SKM-1 (cell line): ENCODE results near the gene KRT83.
"Not testable (repeated sequence)": the region's sequence is repeated elsewhere in the genome, so short reads cannot be mapped to it uniquely, and the experiment has no call there.

Experiments
- DNase-seq: peaks from one replicate; lab custom pipeline; 2025; ENCODE audit not compliant: unreplicated experiment; lab: John Stamatoyannopoulos, UW

Gene KRT83

DNA sequence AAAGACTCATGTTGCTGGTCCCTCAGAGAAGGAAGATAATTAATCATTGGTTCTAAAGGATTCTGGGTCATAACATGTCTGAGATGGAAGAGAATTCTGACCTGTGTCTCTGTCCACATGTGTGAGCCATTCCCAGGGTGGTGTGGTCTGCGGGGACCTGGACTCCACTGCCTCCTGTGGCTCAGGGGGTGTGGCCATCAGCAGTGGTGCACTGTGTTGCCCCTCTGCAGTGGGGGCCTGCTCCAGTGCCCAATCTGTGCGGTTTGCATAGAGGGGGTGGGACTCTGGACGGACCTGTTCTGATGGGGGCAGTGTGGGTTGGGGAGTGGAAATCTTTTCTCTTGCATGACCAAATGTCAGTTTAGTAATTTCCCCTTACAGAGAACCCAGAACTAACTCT, 32.6 kb upstream of the KRT83 start:
- no peak for DNase-seq

- DNase-seq = no peak
Measured at GRCh38 chr12:52352951-52353350, 31.8 kb upstream of the KRT83 start.

GRCh38 chr12:52351196-52352059, 30.2 kb upstream of the KRT83 start:
- DNase-seq = no peak

DNA sequence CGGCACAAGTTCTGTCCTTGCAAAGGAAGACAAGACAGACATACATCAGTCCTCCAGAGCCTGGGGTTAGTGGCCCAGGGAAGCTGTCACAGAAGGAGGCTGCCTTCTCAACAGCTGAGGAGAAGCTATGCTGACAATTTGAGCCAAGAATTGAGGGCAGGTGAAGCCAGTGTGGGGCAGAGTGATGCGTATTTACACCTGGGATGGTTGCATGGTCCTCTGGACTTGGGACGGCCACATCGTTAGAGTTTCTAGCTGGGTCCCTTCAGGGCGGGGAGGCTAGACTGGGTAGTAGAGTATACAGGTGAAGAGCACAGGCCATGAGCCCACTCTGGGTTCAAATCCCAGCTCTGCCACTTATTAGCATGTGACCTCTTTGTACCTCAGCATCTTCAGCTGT, 29.6 kb upstream of the KRT83 start:
- no peak for DNase-seq

DNA sequence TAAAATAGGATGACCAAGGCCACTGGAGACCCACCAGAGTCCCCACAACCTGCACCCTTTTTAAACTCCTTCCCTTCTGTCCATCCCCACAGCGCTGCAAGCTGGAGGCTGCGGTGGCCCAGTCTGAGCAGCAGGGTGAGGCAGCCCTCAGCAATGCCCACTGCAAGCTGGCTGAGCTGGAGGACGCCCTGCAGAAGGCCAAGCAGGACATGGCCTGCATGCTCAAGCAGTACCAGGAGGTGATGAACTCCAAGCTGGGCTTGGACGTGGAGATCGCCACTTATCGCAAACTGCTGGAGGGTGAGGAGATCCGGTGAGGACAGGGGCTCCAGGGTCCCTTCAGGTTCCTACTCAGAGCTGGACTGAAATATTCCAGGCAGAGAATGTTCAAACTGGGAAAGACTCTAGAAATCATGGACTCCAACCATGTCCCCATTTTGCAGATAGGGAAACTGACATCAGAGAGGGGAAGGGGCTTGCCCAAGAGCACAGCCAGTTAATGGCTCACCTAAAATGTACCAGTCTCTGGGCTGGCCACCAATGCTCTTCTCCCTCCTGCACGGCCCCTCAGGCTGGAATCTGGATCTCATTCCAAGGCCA, 28.9 kb upstream of the KRT83 start:
- DNase-seq = no peak

DNA sequence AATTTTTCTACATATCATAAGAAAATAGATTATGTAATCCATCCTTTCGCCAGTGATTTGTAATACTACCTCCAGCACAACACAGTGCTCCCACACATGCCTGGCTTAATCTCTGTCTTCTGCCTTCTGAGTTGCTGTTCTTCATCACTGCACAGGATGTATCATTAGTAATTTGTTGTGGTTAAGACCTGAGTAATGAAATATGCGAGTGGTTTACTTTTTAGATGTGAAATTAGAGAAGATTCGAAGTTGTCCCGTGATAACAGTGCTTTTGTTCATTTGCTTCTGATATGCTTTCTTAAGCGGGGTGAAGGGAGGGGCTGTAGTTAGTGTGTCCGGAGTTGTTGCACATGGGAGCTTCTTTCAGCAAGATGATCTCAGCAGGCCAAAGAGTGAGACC, 28.0 kb upstream of the KRT83 start:
- no peak for DNase-seq

GRCh38 chr12:52347551-52348510, 26.6 kb upstream of the KRT83 start:
- no peak for DNase-seq

DNA sequence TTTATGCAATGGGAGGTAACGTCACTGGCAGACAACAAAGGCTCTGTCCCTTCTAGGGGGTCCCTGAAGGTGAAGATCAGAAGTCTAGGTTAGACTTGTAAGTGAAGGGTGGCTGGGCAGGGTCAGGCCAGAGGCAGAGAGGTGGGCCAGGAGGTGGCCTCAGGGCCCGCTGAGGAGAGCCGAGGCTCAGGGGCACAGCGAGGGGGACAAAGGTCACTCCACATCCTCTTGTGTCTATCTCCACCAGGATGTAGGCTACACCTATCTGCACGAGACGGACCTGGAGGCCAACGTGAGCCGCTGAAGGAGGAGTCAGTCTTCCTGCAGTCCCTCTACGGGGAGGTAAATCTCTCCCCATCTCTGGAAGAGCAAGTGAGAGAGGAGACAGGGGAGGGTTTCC, 25.8 kb upstream of the KRT83 start:
- no peak for DNase-seq

GRCh38 chr12:52346593-52346992, 25.4 kb upstream of the KRT83 start:
- DNase-seq = no peak

GRCh38 chr12:52345041-52345440, 23.8 kb upstream of the KRT83 start:
- not testable (repeated sequence) for DNase-seq

DNA sequence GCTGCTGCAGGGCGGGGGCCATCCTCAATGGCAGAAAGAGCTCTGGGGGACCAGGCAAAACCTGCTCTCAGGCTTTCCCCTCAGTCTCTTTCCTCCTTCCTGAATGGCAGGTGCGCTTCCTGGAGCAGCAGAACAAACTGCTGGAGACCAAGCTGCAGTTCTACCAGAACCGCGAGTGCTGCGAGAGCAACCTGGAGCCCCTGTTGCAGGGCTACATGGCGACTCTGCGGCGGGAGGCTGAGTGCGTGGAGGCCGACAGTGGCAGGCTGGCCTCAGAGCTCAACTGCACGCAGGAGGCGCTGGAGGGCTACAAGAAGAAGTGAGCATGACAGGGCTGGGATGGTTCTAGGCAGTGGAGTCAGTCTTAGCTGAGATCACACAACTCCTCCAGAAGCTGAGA, 22.9 kb upstream of the KRT83 start:
- DNase-seq = no peak

DNA sequence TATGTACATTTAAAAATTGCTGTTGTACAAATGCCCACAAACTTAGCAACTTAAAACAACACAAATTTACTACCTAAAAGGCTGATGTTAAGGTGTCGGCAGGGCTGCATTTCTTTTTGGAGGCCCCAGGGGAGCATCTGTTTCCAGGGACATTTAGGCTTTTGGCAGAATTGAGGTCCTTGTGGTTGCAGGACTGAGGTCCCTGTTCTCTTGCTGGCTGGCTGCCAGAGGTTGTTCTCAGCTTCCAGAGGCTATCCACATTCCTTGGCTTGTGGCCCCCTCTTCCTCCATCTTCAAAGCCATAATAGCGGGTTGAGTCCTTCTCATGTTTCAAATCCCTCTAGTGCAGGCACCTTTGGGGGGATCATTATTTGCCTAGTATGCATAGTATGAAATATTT, 22.4 kb upstream of the KRT83 start:
- no peak for DNase-seq

DNA sequence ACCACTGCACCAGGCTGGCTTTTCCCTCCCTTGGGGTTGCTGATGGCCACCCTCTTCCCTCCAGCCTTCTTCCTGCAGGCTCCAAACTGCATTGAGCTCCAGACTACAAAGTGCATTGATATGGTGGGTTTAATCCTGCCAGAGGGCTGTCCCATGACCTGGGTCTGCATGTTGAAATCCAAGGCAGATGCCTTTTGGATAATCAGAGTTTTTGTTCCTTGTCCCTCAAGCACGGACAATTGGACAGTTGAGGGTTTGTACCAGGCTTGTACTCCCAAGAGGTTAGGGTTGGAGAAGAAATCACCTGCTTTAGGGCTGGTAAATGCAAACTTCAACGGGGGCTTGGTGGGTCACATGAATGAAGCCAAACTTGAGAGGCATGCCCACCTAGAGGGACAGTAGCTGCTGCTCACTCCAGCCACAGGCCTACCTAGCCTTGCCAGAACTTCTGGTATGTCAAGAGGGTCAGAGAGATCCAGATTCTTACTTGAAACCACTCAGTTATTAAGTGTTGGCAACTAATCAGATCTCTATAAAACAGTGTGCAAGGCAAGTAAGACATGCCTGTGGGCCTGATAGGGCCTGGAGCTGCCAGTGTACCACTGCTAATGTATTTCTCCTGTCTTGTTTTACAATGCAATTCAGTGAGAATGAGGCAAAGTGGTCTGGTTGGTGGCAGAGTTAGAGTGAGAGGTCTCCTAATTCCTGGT, 21.7 kb upstream of the KRT83 start:
- DNase-seq = no peak

DNA sequence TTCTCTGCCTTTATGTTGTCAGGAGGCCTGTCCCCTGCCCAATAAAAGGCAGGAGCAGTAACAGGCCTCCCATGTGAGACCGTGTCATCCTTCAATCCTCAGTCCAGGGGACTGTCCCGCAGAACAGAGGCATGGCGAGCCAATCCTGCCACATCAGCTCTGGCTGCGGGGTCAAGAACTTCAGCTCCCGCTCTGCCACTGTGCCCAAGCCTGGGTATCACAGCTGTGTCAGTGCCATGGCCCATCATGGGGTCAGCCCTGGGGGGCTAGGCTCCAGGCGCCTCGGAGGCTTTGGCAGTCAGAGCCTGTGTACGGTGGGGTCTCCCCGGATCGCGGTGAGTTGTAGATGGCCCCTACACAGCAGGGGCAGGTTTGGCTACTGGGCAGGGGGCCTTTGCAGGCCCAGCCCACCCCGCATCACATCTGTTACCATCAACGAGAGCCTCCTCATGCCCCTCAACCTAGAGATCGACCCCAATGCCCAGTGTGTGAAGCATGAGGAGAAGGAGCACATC, 19.9 kb upstream of the KRT83 start:
- no peak for DNase-seq

DNA sequence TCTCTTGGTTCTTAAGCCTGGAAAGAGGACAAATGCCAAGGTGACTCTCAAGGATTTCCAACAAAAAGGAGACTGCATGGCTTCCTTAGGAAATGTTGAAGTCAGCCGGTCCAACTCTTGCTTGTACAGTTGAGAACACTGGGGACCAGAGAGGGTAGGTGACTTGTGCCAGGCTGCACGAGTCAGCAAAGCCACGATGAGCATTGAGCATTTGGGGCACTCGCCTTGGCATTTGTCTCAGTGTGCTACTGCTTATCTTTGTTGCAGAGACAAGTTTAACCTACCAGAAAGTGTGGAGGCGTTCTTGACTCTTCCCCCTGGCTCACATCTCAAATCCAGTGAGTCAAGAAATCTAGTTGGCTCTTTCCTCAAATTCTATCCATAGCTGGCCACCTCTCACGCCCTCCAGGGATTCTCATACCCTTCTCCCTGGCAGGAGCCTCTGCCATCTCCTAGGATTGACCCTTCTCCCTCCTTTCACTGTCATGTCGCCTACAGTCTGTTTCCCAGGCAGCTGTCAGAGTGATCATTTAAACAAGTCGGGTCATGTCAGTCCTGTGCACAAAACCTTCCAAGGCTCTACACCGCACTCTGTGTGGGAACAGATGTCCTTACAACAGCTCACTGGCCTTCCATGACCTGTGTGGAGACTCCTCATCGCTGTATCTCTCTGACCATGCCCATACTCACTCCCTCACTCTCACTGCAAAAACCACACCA, 17.2 kb upstream of the KRT83 start:
- DNase-seq = no peak

DNA sequence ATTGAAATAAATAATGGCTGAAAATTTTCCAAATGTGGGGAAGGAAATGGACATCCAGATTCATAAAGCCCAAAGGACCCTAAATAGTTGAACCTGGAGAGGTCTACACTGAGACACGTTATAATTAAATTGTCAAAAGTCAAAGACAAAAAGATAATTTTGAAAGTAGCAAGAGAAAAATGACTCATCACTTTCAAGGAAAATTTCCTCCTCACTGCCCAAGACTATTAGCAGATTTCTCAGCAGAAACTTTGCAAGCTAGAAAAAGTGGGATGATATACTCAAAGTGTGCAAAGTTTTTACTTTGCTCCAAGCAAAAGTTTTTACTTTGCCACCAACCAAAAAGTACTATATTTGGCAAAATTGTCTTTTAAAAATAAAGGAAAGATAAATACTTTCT, 15.9 kb upstream of the KRT83 start:
- DNase-seq = no peak

DNA sequence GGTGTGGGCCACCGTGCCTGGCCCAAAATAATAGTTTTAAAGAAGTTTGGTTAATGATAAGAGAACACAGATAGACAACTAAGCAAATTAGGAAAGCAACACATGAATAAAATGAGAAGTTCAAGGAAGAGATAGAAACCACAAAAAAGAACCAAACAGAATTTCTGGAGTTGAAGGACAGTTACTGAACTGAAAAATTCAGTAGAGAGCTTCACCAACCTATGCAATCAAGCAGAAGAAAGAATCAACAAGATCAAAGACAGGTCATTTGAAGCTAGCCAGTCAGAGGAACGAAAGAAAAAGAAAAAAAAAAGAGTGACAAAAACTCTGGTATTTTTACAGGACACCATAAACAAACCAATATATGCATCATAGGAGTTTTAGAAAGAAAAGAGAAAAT, 15.4 kb upstream of the KRT83 start:
- no peak for DNase-seq

- no peak for DNase-seq
Measured at GRCh38 chr12:52335598-52336262, 14.5 kb upstream of the KRT83 start.

DNA sequence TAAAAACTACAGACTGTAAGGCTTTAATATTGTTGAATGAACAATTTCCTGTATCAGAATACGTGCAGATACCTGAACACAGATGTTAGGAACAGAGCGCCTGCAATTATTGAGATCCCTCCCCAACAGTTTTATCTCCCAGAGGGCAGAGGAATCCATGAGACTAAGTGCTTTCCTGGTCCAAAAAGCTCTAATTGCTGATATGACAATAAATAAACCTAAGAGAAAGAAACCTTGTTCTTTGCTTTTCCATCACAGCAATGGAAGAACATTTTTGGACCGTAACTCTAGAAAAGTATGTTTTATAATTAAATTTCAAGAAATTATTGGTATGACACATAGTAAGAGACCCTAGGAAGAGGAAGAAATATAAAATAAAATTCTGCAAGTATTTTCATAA, 13.0 kb upstream of the KRT83 start:
- no peak for DNase-seq

DNA sequence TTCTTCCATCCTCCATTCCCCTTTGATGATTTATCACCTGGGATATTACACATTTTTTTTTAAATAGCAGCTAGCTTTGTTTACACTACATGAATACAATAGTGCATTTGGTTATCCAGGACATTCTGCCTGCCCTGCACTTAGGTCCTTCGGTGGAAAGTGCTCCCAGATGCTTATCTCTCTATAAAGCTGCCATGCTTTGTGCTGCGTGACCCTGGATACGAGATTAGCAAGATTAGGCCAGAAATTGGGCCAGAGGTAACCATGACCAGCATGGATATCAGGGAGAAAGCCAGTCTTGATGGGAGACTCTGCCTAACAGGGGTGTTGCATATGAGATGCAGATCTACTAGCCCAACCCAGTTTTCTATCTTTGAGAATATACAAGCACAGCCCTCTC, 12.1 kb upstream of the KRT83 start:
- no peak for DNase-seq
